AG08396 (cell line): ENCODE results near the gene FCN2.
A peak's percentile ranks its signal among the peaks of the same experiment; 100 is the strongest.

Experiments used
- DNase-seq: peaks from one replicate; pipeline ENCODE4 v3.0.0; 2012; ENCODE audit warnings: low spot score, mixed read lengths

The FCN2 gene

GRCh38 chr9:134869554-134870300 lies 10.9 kb upstream of the FCN2 start:
- no peak for DNase-seq

DNA sequence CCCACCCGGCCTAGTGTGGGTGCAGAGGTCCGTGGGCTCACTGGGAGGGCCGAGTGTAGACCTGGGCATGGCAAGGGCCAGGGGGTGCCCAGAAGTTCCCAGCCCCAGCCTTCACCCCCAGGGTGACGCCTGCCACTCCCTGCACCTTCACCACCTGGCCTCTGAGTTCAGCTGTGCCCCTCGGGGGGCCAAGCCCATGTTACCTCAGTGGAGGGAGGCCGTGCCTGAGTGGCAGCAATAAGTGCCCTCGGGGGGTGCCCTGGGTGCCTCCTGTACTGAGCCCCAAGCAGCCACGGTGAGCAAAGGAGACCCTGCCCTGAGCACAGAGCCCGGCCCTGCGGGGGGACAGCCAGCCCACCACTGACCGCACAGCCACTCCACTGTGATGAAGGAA lies 10.3 kb upstream of the FCN2 start:
- no peak for DNase-seq

- peak; percentile 43 for DNase-seq
Measured at GRCh38 chr9:134870746-134871662, 9.6 kb upstream of the FCN2 start.

DNA sequence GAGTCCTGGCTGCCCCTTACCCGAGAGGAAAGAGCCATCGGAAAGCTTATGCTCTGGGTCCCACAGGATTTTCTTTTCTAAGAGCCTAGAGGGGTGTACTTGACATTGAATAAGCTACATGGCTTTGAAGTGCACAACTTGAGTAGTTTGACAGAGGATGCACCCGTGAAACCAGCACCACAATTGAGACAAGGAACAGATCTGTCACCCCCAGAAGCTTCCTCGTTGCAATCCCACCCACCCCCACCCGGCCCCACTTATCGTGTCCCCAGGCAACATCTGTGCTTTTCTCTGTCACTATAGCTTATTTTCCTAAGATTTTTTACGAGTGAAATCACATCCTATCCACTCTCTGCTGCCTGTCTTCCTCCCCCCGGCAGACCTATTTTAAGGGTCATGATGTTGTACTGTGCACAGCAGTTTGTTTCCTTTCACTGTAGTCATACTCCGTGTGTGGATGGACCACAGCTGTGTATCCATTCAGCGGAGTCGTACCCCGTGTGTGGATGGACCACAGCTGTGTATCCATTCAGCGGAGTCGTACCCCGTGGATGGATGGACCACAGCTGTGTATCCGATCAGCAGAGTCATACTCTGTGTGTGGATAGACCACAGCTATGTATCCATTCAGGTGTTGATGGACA lies 8.8 kb upstream of the FCN2 start:
- DNase-seq: peak; percentile 44

DNA sequence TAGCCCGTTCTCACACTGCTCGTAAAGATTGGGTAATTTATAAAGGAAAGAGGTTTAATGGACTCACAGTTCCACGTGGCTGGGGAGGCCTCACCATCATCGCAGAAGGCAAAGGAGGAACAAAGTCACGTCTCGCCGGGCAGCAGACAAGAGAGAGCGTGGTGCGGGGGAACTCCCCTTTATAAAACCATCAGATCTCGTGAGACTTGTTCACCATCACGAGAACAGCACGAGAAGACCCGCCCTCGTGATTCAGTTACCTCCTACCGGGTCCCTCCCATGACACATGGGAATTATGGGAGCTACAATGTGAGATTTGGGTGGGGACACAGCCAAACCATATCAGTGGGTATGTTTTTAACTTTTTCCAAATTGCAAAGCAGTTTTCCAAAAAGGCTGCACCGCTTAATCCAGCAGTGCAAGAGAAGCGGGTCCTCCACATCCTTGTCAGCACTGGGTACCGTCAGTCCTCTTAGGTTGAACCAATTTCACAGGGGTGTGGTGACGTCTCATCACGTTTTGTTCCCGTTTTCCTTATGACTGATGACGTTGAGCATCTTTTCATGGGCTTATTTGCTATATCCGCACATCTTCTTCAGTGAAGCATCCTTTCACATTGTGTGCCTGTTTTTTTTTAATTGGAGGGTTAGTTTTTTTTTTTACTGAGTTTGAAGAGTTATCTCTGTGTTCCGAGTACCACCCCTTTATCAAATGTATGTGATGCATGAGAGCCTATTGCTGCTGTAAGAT lies 8.0 kb upstream of the FCN2 start:
- DNase-seq: no peak

GRCh38 chr9:134875371-134875770 lies 5.2 kb upstream of the FCN2 start:
- no peak for DNase-seq

DNA sequence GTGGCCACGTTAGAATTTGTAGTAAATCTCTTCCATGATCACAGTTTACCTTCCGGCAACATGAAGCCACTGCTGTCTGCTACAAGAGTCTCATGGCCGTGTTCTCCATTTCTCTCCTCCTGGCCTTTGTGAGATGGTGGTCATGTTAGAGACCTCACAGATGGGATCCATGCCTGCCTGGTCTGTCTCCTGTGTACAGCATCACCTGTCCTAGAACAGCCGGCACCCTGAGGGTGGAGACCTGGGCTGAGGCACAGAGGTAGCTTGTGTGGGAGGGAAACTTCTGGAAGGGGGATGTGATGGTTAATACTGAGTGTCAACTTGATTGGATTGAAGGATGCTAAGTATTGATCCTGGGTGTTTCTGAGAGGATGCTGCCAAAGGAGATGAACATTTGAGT lies 3.1 kb upstream of the FCN2 start:
- DNase-seq: no peak

GRCh38 chr9:134879664-134880483 lies 736 bp upstream of the FCN2 start:
- no peak for DNase-seq

- DNase-seq: no peak
Measured at GRCh38 chr9:134881313-134881670, 682 bp downstream of the FCN2 start.

GRCh38 chr9:134882204-134882785 lies 1.7 kb downstream of the FCN2 start:
- DNase-seq: no peak

DNA sequence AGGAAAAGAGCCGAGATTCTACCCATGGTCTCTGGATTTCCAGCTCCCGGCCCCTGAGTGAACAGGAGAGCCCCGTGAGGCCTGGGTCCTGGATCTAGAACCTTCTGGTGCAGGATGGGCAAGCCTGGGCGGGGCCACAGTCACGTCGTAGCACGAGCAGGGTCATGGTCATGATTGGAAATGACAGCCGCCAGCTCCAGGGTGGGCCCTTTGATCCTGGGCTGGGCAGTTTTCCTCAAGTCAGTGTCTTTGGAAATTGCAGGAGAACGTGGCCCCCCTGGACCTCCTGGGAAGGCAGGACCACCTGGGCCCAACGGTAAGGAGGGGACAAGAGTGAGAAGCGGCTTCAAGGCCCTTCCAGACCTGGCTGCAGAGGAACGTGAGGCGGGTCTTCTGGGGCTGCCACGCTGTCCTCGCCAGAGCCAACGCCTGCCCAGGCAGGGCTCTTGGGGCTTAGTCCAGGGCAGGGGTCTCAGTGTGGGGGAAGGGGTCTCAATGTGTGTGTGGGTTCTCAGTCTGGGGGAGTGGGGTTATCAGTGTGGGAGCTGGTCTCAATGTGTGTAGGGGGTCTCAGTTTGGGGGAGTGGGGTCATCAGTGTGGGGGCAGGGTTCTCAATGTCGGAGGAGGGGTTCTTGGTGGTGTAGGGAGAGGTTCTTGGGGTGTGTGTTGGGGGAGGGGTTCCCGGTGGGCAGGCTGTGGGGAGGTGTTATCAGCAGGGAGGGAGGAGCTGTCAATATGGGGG lies 2.6 kb downstream of the FCN2 start:
- no peak for DNase-seq

DNA sequence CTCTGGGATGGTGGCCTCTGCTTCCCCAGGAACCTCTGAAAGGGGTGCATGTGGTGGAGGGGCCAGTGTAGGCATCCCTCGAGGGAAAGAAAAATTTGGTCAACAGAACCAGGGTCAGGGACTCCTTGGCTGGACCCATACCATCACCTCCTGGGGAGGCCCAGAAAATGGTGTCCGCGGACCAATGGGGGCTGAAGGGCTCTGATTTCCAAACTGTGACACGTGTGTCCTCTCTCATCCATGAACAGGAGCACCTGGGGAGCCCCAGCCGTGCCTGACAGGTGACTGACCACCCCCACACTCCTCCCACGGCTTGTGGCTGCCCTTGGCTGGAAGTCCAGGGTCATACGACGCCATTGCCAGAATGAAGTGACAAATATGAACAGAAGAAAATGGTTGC lies 3.9 kb downstream of the FCN2 start:
- DNase-seq: no peak

DNA sequence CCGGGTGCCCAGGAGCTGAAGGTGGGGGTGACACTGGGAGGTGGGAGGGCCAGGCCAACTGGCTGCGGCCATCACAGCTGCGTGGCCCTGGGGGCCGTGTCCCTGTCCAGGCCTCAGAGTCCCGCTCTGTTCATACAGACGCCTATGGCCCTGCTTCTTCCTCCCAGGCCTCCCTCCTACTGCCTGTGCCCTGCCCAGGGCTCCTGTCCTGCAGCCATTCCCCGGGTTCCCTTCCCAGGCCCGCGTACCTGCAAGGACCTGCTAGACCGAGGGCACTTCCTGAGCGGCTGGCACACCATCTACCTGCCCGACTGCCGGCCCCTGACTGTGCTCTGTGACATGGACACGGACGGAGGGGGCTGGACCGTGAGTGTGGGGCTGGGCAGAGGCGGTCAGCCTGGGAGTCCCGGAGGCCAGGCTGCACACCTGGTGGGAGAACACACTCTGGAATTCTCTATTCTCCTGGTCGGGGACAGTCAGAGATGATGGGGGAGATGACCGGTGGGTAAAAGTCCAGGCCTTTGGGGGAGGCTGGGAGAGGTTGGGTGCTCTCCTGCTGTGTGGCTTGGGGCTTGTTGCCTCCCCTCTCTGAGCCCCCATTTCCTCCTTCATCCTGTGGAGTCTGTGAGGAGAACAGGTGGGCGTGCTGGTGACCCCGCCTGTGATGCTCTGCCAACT lies 4.5 kb downstream of the FCN2 start:
- no peak for DNase-seq

DNA sequence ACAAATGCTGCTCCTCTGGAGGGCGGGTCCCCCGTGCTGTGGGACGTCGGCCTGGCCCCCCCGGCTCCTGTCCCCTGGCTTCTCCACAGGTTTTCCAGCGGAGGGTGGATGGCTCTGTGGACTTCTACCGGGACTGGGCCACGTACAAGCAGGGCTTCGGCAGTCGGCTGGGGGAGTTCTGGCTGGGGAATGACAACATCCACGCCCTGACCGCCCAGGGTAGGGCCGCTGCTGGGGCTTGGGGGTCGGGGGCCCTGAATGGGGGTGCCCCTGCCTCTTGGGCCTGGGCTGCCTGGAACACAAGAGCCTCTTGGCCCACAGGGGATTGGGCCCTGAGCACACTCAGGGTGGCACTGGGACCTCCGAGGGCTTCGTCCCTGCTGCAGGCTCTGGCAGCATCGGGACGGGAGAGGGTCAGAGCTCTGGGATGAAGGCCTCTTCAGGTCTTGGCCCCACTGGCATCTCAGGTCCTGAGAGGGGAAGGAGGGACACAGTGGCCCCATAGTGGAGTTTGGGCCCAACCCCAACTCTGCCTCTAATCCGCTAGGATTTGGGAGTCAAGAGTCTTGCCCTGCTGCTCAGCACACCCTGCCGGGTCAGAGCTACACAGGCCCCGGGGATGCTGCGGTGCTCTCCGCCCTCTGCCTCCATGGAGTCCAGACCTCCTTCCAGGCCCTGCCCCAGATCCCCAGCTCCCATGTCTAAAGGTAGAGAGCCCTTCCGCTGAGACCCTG lies 5.2 kb downstream of the FCN2 start:
- DNase-seq: no peak

- DNase-seq: no peak
Measured at GRCh38 chr9:134886413-134886913, 5.9 kb downstream of the FCN2 start.

DNA sequence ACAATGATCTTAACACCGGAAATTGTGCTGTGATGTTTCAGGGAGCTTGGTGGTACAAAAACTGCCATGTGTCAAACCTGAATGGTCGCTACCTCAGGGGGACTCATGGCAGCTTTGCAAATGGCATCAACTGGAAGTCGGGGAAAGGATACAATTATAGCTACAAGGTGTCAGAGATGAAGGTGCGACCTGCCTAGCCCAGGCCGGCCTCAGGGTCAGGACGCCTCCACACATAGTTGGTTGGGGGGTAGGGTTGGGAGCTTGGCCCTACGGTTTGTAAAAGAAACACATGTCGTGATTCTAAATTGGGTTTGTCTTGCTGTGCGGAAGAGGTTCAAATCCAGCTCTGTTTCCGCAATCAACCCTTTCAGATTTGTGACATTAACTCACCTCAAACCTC lies 6.6 kb downstream of the FCN2 start:
- DNase-seq: no peak

- no peak for DNase-seq
Measured at GRCh38 chr9:134887686-134888602, 7.3 kb downstream of the FCN2 start.
